GM19023 (cell line): Measurements from ENCODE around the gene ATF6B.

Experiments
- ATAC-seq: cut with Tn5 transposase; IDR thresholded peaks from one replicate; pipeline ENCODE4 v1.9.1; 2021; ENCODE audit warnings: mild to moderate bottlenecking, moderate library complexity; ENCODE audit not compliant: unreplicated experiment

ATF6B gene

DNA sequence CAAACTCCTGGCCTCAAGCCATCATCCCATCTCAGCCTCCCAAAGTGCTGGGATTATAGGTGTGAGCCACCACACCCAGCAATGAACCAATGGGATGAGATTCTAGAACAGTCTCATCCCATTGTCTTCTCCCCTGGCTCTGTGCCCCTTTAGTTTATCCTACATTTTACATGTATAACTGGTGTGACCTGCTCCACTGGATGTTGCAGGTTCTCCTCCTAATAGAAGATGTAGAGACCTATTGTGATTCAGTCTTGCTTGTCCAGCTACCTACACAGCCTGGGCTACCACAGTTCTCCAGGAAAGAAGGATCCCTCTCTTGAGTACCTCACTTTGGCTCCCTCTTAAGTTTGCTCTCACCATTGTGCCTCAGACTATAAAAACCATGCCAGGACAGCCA, 4.1 kb upstream of the ATF6B start:
- no peak for ATAC-seq

DNA sequence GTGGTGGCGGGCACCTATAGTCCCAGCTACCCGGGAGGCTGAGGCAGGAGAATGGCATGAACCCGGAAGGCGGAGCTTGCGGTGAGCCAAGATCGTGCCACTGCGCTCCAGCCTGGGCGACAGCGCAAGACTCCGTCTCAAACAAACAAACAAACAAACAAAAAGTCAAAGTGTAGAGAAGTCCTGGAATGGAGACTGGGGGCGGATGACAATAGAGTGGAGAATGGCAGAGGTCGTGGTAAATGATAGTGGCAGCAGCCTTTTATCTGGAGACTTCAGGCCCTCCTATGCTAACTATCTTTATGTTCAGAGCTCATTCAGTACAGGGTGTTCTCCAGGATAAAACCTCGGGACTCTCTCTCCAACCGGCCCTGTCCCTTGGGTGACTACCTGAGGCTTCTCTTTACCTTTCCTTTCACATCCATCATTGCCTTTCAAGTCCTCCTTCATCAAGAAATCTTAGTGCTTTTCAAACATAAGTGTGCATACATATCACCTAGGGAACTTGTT, 3.4 kb upstream of the ATF6B start:
- no peak for ATAC-seq

DNA sequence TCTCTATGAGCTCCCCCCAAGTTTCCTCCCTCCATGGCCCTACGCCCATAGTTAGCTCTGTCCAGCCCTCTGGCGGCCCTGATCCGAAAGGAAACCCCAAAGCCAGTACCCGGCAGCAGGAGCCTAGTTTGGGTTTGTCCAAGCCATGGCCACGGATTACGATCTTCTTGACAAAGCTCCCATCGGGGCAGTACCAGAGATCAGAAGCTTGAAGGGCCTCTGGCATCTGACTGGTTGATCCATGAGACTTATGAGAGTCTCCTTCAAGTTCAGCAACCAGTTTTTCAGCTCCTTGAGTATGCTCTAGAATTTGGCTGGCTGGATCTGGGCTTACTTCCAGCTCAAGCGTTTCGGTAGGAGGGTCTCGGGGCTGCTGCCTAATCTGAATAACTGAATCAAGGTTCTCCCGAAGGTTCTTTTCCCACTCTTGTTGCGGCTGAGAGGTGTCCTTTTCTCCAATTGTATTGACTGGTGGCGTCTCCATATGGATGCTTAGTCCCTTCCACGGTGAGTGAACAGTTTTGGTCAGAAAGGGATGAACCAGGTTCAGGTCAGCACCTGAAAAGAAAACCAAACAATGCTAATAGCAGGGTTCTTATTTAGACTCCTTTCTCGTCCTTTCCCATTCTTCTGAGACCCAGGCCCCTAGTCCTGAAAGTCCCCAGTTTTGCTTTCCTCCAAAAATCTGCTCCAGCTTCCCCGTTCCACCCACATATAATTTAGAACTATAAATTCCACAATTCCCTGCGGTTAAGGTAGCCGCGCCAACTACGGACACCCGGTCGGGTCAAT, 1.4 kb upstream of the ATF6B start:
- ATAC-seq = no peak

DNA sequence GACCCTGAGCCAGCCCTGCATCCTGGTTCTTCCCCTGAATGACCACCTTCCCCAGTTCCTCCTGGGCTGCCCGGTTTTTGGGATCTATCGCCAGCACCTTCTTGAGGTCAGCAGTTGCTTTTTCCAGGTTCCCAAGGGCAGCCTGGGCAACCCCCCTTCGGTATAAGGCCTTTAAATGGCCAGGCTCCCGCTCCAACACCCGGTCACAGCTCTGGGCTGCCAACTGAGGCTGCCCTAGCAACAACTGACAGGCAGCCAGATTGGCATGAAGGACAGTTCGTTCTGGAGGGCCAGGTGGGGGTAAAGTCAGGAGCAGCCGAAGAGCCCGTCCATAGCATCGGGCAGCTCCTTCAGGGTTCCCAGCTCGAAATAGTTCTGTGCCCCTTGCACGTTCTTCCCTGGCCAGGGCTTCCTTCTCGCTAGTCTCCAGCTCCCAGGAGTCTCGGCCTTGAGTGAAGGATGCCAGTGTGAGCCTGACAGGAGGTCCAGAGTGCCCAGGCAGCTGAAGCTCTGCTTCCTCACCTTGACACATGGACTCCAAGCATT, 778 bp upstream of the ATF6B start:
- ATAC-seq = no peak

DNA sequence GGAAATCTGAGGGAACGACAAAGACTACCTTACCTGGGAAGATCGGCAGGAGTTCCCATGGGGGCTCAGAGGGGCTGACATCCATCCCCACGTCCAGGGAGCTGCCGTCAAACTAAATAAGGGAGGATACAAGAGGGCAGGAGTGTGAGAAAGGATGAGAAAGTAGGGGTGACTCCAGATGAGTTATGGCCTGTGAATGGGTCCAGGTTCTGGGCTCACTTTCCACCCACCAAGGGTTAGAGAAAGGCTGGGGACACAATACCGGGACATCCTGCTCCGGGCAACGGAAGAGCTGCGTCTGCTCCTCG, 683 bp downstream of the ATF6B start:
- no peak for ATAC-seq

DNA sequence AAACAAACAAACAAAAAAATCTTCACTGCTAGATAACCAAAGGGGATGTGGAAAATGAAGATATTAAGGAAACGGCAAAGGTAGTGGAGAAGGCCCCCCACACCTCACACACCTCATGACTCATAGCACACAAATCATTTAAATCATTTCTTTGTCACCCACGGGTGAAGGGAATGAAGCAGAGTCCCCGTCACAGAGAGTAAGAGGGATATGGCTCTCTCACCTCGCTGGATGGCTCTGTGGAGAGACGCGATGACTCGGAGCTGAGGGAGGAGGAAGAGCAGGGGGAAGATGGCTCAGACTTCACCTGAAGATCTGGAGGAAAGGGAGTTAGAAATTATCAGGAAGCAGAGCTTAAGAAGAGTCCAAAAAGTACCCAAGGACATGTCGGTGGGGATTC, 1.2 kb downstream of the ATF6B start:
- ATAC-seq = no peak

DNA sequence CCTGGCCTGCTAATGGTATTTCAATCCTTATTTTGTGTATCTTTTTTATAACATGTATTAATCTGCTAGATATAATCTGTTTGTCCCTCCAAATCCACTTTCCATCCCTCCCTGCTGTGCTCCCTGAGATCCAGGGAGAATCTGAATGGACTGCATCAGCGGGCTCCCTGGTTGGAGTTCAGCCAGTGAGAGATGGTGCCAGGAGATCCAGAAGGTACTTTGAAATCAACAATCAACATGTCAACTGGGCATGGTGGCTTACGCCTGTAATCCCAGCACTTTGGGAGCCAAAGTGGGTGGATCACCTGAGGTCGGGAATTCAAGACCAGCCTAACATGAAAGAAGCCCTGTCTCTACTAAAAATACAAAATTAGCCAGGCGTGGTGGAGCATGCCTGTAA, 4.4 kb downstream of the ATF6B start:
- no peak for ATAC-seq

DNA sequence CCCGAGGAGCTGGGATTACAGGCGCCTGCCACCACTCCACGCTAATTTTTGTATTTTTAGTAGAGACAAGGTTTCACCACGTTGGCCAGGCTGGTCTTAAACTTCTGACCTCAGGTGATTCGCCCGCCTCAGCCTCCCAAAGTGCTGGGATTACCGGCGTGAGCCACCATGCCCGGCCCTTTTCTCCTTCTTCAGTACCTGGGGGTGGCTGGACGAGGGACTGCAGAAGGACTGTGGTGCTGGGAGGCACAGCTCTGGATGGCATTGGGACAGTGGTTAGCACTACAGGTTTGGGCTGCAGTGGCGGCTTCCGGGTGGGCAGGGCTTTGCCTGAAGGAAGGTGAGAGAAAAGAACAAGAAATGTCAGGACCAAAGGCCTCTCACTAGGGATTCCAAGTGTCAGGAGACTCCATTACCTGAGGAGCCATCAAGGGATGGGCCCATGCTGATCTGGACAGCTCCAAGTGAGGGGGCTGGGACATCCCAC, 7.4 kb downstream of the ATF6B start:
- no peak for ATAC-seq

DNA sequence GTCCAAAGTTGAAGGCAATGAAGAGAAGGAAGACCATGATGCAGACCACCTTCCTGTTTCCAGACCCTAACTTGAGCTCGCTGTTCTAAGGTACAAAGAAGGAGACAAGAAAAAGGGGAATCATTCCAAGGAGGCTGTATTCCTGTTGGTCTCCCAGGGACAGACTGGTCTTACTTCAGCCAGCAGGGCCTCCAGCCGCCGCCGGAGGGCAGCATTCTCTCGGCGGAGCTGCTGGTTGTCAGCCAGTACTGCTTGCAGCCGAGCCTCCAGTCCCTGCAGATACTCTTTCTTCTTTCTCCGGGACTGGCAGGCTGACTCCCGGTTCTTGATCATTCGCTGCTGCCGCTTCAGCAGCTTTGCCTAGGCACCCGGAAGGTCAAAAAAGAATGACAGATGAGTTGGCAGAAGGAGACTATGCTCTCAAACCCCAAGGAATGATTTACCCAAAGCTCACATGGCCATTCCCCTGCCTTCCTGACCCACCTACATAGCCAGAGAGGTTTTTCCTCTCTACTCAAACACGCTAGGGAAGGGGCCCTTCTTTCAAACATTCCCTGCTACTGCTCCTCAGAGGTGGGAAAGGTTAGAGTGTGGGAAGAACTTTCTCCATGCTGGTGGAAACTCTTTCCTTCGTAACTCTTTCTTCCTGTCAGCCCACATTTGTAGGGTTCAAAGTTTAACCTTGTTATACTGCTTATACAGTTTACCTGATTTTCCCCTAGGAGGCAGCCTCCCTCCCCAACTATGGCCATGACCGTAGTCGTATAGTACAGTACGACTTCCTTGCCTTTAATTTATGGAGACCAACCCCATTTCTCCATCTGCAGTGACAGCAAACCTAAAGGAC, 9.0 kb downstream of the ATF6B start:
- ATAC-seq = no peak

DNA sequence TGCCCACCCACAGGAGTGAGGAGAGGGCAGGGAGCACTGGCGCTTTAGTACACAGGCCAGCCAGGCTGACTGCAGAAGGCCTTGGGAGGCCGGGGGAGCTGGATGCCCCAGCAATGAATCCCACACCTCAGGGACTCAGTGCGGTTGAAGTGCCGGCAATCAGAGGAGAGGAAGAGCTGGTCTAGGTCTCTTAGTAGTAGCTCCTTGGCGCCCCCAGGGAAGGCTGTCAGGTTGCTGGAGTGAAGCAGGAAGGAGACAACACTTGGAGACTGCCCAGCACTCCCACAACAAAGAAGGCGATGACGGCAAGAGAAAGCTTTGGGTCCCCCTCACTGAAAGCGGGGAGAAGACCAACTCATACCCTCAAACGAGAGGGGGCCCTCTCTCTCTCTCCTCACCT, 10.6 kb downstream of the ATF6B start:
- no peak for ATAC-seq

DNA sequence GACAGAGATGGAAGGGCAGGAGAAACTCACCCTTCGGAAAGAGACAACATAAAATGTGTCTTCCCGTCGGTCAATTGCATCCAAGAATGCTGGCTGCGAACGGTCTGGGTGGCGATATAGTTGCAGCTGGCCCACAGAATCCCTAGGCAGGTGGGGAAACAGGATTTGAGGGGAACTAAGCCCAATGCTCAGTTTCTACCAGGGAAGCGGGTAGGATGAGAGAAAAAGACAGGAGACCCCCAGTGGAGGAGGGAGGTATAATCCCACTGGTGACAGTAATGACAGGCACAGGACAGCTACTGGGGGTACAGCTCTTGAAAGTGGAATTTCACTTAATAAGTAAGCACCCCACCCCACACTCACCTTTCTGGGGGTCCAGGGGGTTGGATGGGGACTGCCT, 11.4 kb downstream of the ATF6B start:
- no peak for ATAC-seq

DNA sequence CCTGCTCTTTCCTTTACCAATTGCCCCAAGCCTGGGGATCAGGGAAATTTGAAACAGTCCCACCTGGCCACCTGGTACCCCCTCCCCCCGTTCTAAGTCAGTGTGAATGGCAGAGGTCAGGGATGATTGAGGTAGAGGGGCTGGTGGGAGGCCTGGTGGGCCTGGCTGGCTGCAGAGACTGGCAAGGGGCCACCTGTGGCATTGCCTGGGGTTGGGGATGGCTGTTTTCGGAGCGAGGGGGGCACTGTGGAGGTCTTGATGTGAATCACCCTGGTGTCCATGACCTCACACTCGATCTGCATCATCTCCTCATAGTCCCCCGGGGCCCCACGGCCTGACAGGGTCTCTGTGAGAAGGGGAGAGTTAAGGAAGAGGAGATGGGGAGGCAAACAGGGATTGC, 12.4 kb downstream of the ATF6B start:
- no peak for ATAC-seq

DNA sequence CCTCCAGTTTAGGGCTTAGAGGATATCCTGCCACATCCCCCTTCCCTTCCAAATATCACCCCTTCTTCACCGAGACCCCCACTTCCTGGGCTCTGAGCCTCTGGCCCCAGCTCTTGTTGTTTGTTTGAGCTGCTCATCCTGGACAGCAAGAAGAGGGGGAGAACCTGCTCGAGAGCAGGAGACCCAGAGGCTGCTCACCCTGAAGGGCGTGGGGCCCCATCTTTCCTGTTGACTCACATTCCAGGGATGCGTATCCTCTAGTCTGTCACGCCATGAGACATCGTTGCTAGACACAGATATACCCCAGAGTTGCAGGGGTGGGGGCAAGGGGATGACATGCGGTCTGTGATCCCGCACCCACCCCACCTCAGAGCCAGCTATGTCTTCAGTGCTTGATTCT, 13.2 kb downstream of the ATF6B start:
- ATAC-seq = no peak

DNA sequence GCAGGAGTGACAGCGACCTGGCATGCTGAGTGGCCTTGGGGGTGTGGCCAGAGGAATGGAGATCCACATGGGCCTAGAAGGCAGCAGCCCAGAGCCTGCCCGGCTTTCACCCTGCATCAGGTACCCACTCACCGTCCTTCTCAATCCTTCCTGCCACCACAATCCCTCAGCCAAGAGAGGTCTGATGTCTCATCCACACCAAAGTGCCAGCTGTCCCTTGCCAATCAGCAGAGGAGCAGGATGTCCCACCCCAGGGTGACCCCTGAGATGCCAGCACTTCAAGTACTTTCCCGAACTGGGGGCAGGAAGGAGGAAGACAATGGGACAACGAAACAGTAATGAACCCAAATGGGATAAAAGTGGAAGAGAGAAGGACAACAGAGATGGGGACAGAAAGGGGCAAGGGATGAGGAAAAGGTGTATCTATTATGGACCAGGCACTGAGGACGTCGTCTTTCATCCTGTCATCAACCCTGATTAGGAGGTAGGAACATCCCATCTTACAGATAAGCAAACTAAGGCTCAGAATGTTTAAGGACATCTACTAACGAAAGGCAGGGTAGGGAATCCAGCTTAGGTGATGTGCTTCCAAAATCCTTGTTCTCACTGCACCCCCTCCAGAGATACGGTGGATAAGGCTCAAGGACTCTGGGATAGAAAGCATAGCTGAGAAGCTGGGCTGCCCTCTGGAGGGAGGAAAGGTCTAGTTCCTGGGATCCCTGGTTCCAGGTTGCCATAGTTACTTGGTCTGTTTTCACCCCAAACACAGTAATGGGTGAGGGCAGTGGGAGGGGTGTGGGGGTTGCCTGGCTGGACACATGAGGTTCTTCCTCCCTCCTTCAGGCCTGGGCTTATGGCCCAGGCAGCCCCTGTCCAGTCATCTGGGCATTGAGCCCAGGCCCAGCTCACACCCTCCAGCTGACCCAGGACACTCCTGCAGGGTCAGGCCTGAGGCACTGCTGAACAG, 14.4 kb downstream of the ATF6B start:
- no peak for ATAC-seq

DNA sequence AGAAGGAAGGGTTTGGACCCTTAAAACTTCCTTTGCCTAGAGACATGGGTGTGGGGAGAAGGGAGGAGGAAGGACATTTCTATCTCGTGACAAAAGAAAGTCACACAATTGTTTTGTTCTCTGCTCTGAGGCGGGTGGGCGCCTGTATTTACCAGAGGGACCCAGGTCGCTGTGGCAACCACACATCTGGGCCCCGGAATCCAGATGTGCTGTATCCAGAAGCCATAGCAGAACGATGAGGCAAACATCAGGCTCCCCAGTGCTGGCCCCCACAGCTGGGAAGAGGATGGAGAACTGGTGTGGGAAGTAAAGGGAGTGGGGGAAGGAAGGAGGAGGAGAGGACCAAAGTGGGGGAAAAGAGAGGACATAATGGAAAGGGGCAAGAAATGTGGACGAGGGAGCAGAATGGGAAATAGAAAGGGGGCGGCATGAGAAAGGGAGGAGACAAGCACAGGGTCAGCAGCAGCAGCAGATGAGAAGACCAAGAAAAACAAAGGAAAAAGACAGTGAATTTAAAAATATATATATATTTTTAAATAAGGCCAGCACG, 15.5 kb downstream of the ATF6B start:
- no peak for ATAC-seq

DNA sequence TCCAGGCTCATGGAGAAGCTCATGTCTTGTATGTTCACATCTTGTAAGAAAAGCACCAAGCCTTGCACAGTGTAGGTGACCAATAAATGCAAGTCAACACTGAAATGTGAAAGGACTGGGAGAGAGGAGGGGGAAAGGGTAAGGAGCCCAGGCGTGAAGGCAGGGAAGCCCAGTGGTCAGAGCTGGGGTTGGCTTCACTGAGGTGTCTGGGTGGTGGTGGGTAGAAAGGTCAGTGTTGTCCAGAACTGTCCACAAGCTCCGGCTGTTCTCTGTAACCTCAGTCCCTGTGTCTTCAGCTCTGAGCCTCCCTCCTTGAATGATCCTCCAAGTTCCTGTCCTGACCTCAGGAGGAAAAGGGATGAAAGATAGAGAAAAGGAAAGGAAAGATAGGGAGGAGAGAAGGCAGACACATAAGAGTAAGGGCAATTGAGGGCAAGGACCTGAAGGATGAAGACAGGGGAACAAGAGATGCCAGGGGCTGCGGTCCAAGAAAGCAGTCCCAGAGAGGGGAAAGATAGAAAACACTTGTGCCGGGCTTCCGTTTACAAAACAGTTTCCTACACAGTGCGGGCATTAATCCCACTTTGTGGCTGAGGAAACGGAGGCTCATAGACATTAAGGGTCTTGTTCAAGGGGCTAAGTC, 16.5 kb downstream of the ATF6B start:
- no peak for ATAC-seq

DNA sequence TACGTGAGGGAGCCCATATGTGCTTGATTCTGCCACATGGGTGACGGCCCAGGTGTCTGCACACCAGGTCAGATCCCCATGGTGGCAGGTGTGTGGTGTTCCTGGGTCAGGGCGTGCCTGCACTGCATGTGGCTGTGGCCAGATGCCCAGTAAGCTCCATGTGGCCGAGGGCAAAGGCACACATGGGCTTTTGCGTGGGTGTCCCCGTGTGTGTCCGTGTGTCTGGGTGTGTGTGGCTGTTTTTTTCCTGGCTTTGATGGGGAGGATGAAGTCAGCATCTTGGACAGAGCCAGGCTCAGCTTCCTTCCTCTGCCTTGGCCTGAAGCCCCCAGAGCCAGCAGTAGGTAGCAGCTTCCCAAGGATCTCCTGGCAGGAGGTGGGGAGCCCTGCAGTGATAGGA, 17.4 kb downstream of the ATF6B start:
- ATAC-seq = no peak

DNA sequence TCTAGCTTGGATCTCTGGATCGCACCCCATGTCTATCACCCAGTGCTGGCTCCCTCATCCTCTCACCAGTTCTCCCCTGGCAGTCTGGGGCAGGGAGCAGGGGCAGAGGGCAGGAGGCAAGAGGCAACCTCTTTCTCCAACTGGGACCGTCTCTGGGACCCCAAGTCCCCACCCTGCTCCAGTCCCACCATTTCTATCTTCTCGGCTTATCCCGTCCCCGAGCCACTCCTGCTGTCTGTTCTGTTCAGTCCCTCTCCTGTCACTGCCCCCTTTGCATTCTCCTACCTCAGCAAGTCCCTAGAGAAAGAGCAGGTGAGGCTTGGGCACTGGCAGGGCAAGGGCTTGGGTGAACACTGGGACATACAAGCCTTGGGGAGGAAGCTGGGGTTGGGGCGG, 18.3 kb downstream of the ATF6B start:
- ATAC-seq = no peak

DNA sequence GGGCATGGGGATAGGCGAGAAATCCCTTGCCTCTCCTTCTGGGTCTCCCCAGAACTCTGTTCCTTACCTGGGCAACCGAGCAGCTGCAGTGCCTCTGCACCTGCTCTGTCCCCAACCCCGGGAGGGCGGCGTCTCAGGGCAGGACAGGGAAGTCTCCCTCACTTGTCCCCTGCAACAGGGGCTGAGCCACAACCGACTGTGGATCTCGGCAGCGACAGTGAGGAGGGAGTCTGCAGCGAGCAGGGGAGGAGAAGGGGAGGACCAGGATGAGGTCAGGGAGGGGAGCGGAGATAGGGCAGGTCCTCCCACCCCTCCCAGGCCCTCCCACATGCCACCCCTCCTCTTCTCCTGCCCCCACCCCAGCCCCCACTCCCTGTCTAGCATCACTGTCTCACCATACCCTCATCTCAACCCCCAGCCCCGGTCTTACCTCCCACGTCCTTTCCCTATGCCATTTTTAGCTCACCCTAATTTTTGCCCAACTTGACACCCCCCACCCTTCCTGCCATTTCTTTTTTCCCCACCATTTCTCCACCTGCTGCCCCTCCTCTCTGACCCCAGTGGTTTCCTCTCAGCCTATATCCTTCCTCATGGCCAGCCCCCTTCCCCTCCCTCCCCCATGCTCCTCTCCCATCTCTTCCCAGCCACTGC, 18.8 kb downstream of the ATF6B start, which contains the start of gene TNXB:
TSS of gene TNXB (minus strand) at position 225 of the 651 bp plus-strand sequence. CDS start 11,140 bp downstream, outside the sequence.
- no peak for ATAC-seq
